GM19467 (cell line): ENCODE measurements around the gene RNF19B.

Source experiments
- ATAC-seq: cut with Tn5 transposase; IDR thresholded peaks from one replicate; pipeline ENCODE4 v1.9.1; 2021; ENCODE audit warnings: mild to moderate bottlenecking, moderate library complexity; ENCODE audit not compliant: unreplicated experiment

RNF19B gene

DNA sequence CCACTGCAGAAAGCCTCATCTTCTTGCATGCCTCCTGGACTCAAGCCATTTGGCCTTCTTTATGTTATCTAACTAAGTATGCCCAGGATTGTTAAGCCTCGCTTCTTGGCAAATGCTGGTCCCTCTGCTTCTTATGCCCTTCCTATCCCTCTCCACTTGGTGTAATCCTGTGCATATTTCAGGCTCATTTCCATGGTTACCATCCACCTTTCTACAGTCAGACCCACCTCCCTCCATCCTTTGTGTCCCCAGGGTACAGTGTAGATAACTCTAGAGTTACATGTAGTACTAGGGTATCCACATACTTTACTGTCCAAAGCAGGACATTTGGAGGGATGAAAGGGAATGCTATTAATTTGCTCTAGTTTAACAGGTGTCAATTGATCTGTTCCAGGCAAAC lies 6.5 kb upstream of the RNF19B start:
- ATAC-seq, result no peak

DNA sequence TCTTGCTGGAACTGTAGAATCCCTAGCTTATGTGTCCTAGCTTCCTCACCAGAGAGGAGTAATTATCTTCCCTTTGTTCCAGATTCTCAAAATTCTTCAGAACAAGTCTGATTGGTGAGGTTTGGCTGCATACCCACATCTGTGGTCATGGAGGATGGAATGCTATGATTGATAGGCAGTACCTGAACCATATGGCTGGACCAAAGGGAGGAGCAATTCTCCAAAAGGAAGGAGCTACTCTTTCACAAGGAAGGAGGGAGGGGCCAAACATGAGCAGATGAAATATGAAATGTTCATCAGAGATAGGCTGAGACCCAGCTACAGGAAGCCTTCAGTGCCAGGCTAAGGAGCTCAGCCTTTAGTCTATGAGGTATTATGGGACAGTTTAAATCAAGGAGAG lies 5.0 kb upstream of the RNF19B start:
- no peak for ATAC-seq

DNA sequence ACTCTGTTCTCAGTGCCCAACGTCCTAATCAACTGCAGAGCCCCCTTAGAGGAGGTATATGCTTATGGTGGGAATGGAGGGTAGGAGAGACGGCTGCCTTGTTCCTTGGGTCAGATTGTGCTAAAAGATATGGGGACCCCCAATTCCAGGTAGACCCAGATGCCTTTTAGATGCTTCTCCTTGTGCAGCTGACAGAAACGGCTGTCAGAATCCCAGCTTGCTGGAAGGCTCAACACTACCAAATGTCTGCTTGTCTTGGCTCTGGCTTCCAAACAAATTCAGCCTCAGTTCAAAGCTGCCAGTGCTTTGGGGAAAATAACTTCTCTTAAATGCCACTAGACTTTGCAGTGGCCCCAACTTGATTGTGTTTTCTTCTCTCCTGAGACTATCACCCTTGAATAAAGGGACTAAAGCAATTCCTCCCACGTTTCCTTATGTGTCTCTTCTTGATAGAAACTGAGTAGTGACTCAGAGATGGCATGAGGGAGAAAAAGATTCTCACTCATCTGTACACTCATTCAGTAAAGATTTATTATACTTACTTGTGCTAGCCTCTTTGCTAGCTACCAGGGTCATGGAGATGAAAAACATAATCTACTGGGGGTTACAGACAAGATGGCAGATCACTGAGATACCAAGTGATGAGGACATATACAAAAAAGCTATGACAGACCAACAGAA lies 3.4 kb upstream of the RNF19B start:
- ATAC-seq, result no peak

DNA sequence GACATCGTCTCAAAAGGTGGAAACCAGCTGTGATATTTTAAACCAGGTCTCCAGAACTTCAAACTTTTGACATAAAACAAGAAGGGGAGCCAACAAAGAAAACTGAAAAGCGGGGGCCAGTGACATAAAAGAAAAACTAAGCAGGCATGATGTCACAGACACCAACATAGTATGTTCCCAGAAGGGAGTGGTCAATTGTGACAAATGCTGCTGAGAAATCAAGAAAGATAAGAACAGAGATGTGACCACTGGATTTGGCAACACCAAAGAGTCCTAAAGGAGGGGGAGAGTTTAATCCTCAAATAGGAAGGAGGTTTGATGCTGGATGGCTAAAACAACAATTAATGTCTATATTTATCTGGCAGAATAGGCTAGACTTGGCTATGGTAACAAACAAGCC lies 2.3 kb upstream of the RNF19B start:
- ATAC-seq, result no peak

DNA sequence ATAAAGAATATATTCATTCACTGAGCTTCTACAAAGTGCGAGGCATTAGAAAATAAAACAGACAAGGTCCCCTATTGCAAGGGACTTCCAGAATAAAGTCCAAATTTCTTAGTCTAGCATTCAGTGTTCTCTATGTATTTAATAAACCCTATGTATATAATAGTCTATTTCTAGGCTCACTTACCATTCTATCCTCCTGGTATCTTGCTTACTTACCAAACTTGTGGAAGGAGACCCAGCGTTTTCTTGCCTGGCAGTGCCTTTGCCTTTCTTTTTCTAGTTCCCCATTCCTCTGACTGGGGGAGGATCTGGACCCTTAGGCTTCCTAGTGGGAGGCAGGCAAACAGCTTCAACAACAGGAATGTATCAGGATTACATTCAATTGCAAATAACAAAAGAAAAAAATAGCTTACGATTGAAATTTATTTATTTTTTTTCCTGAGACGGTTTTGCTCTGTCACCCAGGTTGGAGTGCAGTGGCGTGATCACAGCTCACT lies 690 bp upstream of the RNF19B start:
- no peak for ATAC-seq

DNA sequence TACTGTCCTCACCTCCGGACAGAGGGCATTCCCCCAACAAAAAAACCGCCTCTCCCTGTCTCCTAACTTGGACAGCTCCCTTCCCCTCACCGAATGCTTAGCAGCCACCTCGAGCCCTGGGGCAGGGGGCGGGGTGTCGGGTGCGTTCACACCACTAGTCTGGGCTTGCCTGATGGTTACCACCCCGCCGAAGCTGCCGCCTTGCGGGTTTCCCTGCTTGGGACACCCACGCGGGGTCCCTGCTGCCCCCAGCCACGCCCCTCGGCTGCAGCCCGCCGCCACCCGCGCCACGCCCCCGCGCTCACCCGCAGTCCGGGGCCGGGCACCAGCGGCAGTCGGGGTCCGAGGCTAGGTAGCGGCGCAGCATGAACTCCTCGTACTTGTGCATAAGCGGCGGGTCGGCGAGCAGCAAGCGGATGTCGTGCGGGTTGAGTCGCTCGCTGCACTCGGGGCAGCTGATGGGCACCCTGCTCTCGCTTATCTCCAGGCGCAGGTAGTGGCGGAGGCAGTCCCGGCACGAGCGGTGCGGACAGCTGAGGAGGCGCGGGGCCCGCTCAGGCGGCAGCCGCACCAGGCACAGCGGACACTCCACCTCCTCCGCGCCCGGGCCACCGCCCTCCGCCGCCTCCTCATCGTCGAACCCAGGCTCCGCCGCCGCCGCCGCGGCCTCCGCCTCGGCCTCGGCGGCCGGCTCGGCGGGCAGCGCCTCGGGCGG lies 706 bp downstream of the RNF19B start:
- ATAC-seq, result no peak

DNA sequence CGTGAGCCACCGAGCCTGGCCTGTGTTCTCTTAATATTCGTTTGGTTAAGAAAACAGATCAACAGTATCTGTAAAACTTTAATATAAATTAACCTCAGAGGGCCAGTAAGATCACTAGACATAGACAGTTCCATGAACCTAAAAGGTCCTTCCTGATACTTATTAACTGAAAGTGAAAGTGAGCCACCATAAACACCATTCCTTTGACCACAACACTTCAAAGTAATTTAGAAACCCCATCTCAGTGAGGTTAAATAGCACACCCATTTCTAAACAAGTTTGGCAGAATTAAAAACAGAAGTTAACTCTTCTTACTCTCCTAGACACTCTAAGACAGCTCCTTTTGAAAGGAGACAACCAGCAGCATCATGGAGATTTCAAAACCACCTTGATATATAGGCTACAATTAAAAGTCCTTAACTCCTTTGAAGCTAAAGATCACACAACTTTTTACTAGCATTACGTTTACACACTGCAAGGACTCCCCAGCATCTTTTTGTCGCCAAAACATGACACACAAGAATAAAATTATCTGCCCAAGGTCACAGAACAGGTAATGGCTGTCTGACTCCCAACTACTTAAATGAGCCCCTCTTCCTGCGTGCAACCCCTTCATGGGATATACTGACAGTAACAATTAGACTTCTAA lies 2.2 kb downstream of the RNF19B start:
- no peak for ATAC-seq

DNA sequence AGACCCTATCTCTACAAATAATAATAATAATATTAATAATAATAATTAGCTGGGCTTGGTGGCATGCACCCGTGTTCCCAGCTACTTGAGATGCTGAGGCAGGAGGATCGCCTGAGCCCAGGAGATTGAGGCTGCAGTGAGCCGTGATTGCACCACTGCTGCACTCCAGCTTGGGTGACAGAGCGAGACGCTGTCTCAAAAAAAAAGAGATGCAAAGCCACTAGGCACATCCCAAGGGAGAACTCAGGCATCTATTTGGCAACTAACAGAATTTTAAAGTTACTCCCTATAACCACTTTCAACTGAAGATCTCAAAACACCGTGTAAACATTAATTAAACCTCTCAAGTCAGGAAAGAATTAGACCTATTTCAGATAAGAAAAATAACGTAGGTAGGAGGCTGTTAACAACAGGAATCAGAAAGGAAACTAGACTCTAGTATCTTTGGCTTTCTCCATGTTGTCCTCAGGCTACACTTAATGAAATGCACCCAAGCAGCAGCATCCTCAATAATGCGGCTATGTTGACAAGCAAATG lies 3.7 kb downstream of the RNF19B start:
- ATAC-seq, result no peak

DNA sequence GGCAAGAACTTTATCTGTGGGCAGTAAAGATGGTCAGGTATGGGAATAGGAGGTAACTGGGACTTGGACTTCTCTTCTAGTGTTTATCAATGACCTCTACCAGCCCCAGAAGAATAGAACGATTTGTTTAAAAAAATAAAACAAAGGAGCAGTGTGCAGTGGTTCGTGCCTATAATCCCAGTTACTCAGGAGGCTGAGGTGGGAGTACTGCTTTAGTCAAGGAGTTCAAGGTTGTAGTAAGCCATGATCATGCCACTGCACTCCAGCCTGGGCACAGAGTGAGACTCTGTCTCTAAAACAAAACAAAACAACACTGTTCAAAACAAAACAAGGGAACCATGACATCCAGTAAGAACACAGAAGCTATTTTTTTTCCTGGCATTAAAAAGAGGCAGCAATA lies 4.3 kb downstream of the RNF19B start:
- ATAC-seq, result no peak

DNA sequence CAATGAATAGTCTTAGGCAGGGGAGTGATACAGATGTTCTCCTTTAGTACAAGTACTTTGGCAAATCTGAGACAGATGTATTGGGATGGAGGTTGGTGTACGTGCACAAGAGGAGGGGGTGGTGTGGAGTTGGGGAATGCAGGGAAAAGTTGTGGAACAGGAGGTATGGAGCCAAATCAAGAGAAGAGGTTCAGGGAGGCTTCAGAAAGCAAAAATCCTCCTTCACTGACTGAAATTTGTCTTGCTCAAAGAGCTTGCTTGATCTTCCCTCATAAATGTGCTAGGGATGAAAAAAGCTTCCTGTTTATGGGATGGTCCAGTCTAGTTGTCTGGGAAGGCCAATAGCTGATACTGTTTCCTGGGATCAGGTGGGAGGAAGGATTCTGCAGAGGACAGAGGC lies 5.8 kb downstream of the RNF19B start:
- ATAC-seq, result no peak

DNA sequence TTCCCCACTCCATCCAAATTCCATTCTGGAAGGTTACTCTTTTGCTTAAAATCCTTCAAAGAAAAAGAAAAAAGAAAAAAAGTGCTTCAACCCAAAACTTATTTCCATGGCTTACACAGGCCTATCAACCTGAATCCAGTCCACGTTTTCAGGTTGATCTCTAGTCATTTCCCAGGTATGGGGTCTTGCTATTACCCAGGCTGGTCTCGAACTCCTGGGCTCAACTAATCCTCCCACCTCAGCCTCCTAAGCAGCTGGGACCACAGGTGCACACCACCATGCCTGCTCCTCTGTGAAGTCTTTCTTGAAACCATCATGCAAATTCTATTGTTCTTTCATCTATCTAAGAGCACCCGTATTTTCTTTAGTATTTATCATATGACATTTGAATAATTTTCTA lies 7.6 kb downstream of the RNF19B start:
- ATAC-seq, result no peak

DNA sequence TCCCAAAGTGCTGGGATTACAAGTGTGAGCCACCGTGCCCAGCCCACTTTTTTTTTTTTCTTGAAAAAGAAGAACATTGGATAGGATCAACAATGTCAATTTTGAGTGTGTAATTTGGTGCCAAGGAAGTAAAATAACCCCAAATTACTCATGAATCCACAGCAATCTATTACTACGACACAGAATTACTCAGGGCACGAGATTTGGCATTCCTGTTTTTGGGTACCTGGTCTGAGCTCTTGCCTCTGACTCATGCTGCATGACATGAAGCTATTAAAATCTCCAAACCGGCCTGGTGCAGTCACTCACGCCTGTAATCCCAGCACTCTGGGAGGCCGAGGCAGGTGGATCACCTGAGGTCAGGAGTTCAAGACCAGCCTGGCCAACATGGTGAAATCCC lies 10.4 kb downstream of the RNF19B start:
- no peak for ATAC-seq

DNA sequence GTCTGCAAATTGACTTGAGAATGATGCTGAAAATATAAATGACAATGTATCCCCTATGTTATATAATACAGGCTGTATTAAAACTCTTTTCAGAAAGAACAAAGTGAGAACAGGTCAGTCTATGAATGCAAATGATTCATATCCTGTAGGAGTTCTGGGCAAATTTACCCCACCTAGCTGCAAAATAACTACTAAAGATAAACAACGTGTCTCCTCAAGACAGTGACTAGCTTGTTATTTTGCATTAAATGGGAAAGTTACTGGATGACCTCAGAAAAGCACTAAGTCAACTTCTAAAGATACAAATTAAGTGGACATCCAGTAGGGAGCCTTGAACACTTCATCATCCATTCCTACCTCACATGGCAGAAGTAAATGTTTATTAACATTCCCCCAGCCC lies 11.1 kb downstream of the RNF19B start:
- no peak for ATAC-seq

DNA sequence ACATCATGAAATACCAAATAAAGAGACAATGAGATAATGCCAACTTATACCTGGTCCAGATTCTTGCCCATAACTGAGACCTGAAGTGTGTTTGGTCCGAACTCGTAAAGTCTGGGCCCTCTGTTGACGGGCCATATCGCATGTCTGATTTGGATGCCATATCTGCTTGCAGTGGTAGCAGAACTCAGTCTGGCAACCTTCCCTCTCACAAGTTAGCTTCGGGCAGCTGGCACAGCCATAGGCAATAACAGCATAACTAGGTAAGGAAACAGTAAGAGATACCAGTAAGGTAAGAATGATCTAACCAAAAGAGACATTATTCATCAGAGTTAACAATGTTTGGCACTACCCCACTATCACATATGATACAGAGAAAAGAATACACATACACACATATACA lies 15.1 kb downstream of the RNF19B start:
- ATAC-seq, result no peak

DNA sequence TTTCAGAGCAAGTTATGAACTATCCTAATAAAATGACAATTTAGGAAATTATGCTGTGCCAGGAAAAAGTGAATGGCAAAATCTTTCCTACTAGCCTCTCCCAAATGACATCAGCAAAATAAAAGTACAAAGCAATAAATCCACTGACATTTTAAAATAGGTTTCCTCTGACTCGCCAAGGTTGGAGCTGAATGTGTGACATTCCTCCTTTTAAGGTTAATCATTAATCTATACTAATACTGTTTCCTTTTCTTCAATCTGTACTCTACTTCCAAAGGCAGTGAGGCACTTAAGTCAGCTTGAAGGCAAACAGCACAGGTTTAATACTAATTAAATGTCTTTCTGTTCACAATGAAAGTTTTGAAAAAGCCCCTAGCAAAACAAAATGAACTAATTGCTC lies 15.7 kb downstream of the RNF19B start:
- ATAC-seq, result no peak

DNA sequence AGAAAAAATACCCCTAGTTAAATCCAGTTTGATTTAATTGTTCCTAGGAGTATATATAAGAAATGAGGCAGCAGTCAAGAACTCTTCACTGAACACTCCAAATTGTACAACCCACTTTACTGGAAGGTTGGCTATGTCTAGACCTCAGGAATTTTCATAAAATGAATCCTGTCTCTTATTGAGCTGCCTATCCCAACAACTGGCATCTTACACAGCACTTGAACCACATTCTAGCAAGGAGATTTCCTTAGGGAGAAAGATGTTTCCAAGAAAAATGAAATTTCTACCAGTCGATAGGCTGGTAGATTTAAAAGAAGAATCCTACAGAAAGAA lies 16.3 kb downstream of the RNF19B start:
- ATAC-seq, result no peak

DNA sequence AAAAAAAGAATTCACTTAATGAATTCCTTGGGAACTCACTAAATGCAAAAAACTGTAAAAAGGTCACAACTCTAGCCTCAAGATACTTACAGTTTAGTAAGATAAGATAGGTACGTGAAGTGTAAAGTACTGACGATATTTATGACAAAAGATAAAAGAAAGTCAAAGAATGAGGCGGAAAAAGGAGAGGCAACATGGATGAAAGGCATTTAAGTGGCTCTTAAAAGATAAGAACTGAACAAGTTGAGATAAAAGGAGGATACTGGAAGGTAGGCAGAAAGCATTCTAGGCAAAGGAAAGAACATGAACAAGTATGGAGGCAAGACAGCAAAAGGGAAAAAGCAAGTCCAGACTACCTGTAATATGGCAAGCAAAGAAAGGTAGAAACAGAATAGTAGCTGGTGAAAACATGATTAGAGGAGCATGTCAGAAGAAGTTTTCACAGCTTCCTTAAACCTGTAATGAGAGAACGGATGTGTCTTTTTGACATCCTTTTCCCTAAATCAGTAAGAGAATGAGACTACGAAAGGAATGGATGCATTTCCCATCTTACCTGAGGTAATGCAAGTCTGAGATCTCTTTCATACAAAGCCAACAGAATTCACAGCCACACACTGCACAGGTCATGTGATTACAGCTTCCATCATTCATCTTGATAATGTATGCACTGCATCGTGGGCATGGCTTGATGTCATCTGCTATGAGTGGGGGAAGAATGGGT lies 16.8 kb downstream of the RNF19B start:
- no peak for ATAC-seq

DNA sequence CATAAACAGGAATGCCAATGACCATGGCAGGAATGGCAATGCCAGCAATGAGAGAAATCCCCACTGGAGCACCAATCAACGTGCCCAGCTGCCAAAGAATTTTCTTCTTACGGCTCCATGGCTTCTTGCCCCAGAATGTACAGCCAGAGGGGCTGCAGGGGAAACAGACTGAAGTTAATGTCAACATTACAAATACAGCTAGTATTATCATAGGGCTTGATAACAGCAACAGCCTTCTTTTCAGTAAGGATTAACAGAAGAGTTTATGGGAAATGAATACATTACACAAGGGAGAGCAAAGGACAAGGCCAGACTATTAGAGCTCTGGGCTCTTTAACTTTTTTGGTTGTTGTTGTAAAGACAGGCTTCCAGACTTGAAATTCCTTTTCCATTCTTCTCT lies 18.2 kb downstream of the RNF19B start:
- no peak for ATAC-seq

DNA sequence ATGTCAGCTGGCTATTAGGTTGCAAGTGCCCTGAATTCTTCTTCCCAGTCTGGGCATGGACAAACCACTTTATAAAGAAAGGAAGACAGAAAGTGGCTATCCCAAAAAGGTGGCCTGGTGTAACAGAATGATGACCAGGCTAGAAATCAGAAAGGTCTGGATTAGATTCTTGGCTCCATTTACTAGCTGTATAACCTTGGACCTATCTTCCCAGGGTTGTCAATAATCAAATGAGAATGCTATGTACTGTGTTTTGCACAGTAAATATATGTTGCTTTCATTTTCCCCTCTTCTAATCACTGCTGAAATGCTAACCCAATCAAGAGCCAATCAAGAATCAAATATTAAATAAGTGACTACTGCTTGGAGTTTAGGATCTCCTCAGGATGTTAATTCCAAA lies 20.4 kb downstream of the RNF19B start:
- no peak for ATAC-seq

DNA sequence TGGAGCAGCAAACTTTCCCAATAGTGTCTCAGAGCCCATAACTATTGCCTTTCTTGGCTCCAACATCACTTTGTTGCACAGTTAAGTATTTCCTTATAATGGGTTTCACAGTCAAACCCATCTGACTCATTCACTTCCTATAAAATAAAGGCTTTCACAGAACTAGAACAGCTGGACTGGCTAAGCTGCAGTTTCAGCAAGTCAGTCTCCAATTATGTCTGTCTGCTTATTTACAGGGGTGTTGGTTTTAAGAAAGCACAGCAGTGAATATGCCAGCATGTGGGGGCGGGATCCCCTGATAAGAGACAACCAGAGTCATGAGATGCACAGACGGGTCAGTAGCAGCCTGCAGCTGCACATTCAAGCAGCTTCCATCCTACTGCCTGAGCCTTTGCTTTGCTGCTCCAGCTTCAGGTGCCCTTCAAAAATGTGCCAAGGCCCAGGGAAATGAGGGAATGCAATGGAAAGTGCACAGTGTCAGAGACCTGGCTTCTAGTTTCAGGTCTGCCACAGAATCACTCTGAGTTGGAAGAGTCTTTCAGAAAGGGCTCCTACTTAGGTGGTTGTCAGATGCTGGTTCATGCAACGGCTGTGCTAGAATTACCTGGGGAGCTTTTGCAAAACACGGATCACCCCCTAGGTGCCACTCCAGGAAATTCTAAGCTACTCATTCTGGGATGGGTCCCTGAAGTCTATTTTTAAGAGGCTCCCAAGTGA lies 24.8 kb downstream of the RNF19B start:
- no peak for ATAC-seq

DNA sequence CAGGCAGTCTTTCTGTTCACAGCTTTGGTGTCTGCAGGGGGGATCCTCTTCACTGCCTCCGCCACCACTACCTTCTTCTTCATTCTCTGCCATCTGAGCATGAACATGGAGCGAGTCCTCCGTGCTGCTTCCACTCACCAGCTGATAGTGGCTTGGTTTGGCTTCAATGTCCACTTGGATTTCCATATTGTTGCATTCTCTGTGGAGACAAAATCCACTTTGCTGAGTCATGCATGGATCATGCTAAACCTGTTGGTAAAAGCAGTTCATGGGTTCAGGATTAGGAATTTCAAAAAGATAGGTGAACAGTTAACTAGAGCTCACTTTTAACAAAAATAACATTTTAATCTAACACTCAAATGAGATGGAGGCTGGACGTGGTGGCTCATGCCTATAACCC lies 27.5 kb downstream of the RNF19B start:
- ATAC-seq, result no peak
